Measurements from ENCODE around the gene PHYHD1.

Gene PHYHD1

DNA sequence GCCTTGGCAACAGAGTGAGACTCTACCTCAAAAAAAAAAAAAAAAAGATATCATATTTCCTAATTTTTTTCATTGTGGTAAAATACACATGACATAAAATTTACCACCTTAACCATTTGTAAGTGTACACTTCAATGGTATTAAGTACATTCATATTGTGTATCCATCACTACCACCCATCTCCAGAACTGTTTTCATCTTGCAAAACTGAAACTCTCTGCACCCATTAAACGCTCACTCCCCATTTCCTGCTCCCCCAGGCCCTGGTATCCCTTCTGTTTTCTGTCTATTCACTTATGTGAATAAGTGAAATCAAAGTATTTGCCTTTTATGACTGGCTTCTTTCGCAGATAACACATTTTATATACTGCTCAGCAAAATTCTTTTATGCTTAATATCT lies 26.0 kb upstream of the PHYHD1 start:
- TF ChIP-seq, protein P1, sequence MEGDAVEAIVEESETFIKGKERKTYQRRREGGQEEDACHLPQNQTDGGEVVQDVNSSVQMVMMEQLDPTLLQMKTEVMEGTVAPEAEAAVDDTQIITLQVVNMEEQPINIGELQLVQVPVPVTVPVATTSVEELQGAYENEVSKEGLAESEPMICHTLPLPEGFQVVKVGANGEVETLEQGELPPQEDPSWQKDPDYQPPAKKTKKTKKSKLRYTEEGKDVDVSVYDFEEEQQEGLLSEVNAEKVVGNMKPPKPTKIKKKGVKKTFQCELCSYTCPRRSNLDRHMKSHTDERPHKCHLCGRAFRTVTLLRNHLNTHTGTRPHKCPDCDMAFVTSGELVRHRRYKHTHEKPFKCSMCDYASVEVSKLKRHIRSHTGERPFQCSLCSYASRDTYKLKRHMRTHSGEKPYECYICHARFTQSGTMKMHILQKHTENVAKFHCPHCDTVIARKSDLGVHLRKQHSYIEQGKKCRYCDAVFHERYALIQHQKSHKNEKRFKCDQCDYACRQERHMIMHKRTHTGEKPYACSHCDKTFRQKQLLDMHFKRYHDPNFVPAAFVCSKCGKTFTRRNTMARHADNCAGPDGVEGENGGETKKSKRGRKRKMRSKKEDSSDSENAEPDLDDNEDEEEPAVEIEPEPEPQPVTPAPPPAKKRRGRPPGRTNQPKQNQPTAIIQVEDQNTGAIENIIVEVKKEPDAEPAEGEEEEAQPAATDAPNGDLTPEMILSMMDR (IDR thresholded peaks at IDR 0.05; ENCODE audit: extremely low read depth, missing control alignments): no peak
- DNase-seq (ENCODE audit: low spot score): no peak

DNA sequence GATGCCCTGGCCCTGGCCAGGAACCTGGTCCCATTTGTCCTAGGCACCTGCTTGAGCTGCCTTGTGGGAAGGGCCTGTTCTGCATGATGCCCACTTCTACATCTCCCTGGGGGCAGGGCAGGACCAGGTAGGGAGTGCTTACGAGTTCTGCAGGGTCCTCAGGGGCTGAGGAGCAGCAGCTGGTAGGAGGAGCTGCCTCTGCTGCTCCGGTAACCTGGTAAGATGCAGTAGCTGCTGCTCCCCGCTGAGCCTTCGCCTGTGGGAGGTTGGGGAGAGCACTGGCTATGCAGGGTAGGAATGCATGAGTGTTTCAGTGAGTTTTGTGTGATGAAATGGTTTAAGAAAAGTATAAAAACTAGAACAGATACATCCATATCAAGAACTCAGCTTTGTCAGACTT lies 25.2 kb upstream of the PHYHD1 start:
- TF ChIP-seq, protein P1 (IDR thresholded peaks at IDR 0.05; ENCODE audit: extremely low read depth, missing control alignments): no peak

DNA sequence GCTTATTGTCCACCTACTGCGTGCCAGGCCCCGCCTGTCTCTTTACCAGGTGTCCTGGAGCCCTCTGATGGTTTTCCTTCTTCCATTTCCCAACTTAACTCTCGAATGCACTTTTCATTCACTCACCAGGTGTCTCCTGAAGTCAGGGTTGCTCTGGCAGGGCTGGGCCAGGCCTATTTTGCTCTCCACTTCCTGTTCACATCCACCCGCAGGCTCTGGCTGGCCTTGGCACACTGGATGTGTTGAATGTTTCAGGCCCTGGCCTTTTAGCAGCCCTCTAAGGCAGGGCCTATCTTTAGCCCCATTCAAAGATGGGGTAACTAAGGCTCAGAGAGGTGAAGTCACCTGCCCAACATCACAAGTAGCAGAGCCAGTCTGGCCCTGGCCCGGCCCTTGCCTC lies 22.4 kb upstream of the PHYHD1 start:
- TF ChIP-seq, protein P1 (IDR thresholded peaks at IDR 0.05; ENCODE audit: extremely low read depth, missing control alignments): no peak

More for the DNA sequence above, 25.2 kb upstream of the PHYHD1 start:
- DNase-seq (ENCODE audit: low spot score): no peak

DNA sequence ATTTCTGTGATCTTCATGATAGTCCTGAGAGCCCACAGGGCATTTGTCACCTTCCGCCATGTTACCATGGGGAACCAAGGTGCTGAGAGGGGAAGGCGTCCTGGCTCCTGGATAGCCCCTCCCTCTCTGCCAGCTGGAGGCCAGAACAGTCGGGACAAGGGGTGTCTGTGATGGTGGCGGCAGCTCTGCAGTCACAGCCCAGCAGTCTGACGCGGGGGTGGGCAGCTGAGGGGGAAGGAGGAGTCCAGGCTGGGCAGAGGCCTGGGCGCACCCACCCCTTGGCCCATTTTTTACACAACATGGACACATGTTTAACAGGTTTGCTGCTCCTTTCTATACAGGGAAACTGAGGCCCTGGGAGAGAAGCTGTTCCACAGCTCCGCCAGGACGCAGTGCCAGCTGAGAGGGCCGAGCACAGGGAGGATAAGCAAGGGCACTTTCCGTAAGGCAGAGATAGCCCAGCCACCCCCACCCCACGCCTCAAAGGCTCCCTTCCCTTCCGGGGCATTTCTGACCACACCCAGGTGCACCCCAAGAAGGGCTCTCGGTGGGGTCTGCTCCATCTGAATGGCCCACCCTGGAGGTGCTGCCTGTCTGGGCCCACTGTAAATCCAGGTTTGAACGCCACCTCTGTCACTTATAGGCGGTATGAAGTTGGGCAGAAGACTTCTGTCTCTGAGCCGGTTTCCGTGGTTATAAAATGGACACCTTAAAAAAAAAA lies 21.8 kb upstream of the PHYHD1 start:
- TF ChIP-seq, protein P1 (IDR thresholded peaks at IDR 0.05; ENCODE audit: extremely low read depth, missing control alignments): no peak
- no peak for DNase-seq (ENCODE audit: low spot score)

More for the DNA sequence above, 22.4 kb upstream of the PHYHD1 start:
- DNase-seq (ENCODE audit: low spot score): no peak

GRCh38 chr9:128899566-128900322 lies 21.0 kb upstream of the PHYHD1 start:
- DNase-seq (ENCODE audit: low spot score): no peak
- TF ChIP-seq, protein P1 (IDR thresholded peaks at IDR 0.05; ENCODE audit: extremely low read depth, missing control alignments): no peak

- TF ChIP-seq, protein P1 (IDR thresholded peaks at IDR 0.05; ENCODE audit: extremely low read depth, missing control alignments): no peak
- no peak for DNase-seq (ENCODE audit: low spot score)
Observed at GRCh38 chr9:128901379-128901778, 19.4 kb upstream of the PHYHD1 start.

- DNase-seq (ENCODE audit: low spot score): no peak
- TF ChIP-seq, protein P1 (IDR thresholded peaks at IDR 0.05; ENCODE audit: extremely low read depth, missing control alignments): no peak
Observed at GRCh38 chr9:128901822-128902221, 19.0 kb upstream of the PHYHD1 start.
